ENCODE data around the gene PNPLA2.

Gene PNPLA2

GRCh38 chr11:863023-863909 is 44.6 kb downstream of the PNPLA2 start:
- no peak overlapping the region for H3K4me2 ChIP-seq (ENCODE audit: low read length)

GRCh38 chr11:863910-864827 is 45.5 kb downstream of the PNPLA2 start:
- no peak overlapping the region for H3K4me3 ChIP-seq (ENCODE audit: low read depth, low read length, poor library complexity, severe bottlenecking)
- TF ChIP-seq EZH2 (IDR thresholded peaks at IDR 0.05; ENCODE audit: borderline replicate concordance, low read length) (no peak), CTCF (IDR thresholded peaks at IDR 0.05; ENCODE audit: low read length) (no peak)
- no peaks in the 10 kb centered on the region for H3K9me3 ChIP-seq (ENCODE audit: low read length)
- peaks cover 6% of the 10 kb centered on the region; the same call in 1 of the 2 replicates for H3K27me3 ChIP-seq (ENCODE audit: insufficient read depth, low read length)
- no peak overlapping the region for H2AFZ ChIP-seq (ENCODE audit: low read length)
- H3K9ac ChIP-seq (ENCODE audit: low read length), result no peak overlapping the region
- no peak overlapping the region for H3K4me2 ChIP-seq (ENCODE audit: low read length)
- H3K79me2 ChIP-seq (ENCODE audit: insufficient read depth, low read length), result no peaks in the 10 kb centered on the region
- H4K20me1 ChIP-seq (ENCODE audit: insufficient read depth, low read length), result no peaks in the 10 kb centered on the region
- H3K4me1 ChIP-seq (ENCODE audit: insufficient read depth, low read length, severe bottlenecking), result no peaks in the 10 kb centered on the region
- no peaks in the 10 kb centered on the region for H3K36me3 ChIP-seq (ENCODE audit: insufficient read depth, low read length)
- H3F3A ChIP-seq (ENCODE audit: insufficient read depth, low read length), result no peaks in the 10 kb centered on the region
- no peaks in the 10 kb centered on the region for H3K9me2 ChIP-seq (ENCODE audit: low read depth, low read length)
- H3K27ac ChIP-seq (ENCODE audit: low read depth, low read length, poor library complexity, severe bottlenecking), result no peak overlapping the region

More at GRCh38 chr11:863023-863909, 44.6 kb downstream of the PNPLA2 start:
- H3K36me3 ChIP-seq (ENCODE audit: insufficient read depth, low read length), result no peaks in the 10 kb centered on the region
- H3K9me2 ChIP-seq (ENCODE audit: low read depth, low read length), result no peaks in the 10 kb centered on the region
- no peak overlapping the region for H2AFZ ChIP-seq (ENCODE audit: low read length)
- H3K79me2 ChIP-seq (ENCODE audit: insufficient read depth, low read length), result no peaks in the 10 kb centered on the region
- no peak for TF ChIP-seq EZH2 (IDR thresholded peaks at IDR 0.05; ENCODE audit: borderline replicate concordance, low read length)
- TF ChIP-seq CTCF (IDR thresholded peaks at IDR 0.05; ENCODE audit: low read length), result no peak
- H3K27me3 ChIP-seq (ENCODE audit: insufficient read depth, low read length), result peaks cover 6% of the 10 kb centered on the region; the same call in 1 of the 2 replicates
- H3K4me3 ChIP-seq (ENCODE audit: low read depth, low read length, poor library complexity, severe bottlenecking), result no peak overlapping the region
- H4K20me1 ChIP-seq (ENCODE audit: insufficient read depth, low read length), result no peaks in the 10 kb centered on the region
- H3K4me1 ChIP-seq (ENCODE audit: insufficient read depth, low read length, severe bottlenecking), result no peaks in the 10 kb centered on the region
- H3K9ac ChIP-seq (ENCODE audit: low read length), result no peak overlapping the region
- no peaks in the 10 kb centered on the region for H3K9me3 ChIP-seq (ENCODE audit: low read length)
- no peak overlapping the region for H3K27ac ChIP-seq (ENCODE audit: low read depth, low read length, poor library complexity, severe bottlenecking)
- no peaks in the 10 kb centered on the region for H3F3A ChIP-seq (ENCODE audit: insufficient read depth, low read length)

DNA sequence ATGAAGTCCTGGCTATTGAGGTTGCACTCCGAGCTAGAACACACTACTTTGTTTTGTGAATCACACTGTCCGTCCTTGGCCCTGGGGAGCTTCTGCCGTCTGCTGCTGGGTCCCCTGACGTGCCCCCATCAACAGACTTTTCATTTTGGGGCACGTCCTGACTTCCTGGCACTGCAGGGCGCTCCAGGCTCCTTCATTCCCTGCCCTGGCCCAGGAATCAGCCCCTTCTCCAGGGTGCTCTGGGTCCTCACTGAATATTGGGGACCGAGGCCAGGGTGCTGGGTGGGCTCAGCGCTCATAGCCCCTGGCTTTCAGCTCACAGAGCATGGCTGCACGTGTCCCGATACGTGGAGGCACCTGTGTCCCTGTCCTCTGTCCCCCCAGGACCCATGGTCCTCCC is 46.2 kb downstream of the PNPLA2 start:
- H4K20me1 ChIP-seq (ENCODE audit: insufficient read depth, low read length), result no peaks in the 10 kb centered on the region
- no peak overlapping the region for H3K27ac ChIP-seq (ENCODE audit: low read depth, low read length, poor library complexity, severe bottlenecking)
- TF ChIP-seq CTCF (IDR thresholded peaks at IDR 0.05; ENCODE audit: low read length) (no peak), EZH2 (IDR thresholded peaks at IDR 0.05; ENCODE audit: borderline replicate concordance, low read length) (no peak)

More for the DNA sequence above, 46.2 kb downstream of the PNPLA2 start:
- Histone ChIP-seq H3F3A (ENCODE audit: insufficient read depth, low read length) (no peaks in the 10 kb centered on the region), H3K79me2 (ENCODE audit: insufficient read depth, low read length) (no peaks in the 10 kb centered on the region), H3K4me3 (ENCODE audit: low read depth, low read length, poor library complexity, severe bottlenecking) (no peak overlapping the region), H3K9me2 (ENCODE audit: low read depth, low read length) (no peaks in the 10 kb centered on the region), H3K4me2 (ENCODE audit: low read length) (no peak overlapping the region), H3K27me3 (ENCODE audit: insufficient read depth, low read length) (peaks cover 6% of the 10 kb centered on the region; the same call in 1 of the 2 replicates), H3K9me3 (ENCODE audit: low read length) (no peaks in the 10 kb centered on the region), H3K4me1 (ENCODE audit: insufficient read depth, low read length, severe bottlenecking) (no peaks in the 10 kb centered on the region), H3K36me3 (ENCODE audit: insufficient read depth, low read length) (no peaks in the 10 kb centered on the region), H3K9ac (ENCODE audit: low read length) (no peak overlapping the region), H2AFZ (ENCODE audit: low read length) (no peak overlapping the region)
